Neutrophil (primary cell): ENCODE measurements around the gene PPCDC.
A peak's percentile ranks its signal among the peaks of the same experiment; 100 is the strongest.

Source experiments
- H3K27ac ChIP-seq: fragments of 200-600 bp; sonication (generic); 2 replicates; pipeline ENCODE4 v1.5.1; 2016; ENCODE audit warnings: mild to moderate bottlenecking, moderate library complexity
- H3K27me3 ChIP-seq: fragments of 200-600 bp; sonication (generic); 2 replicates; pipeline ENCODE4 v1.6.0; 2016; ENCODE audit warnings: mild to moderate bottlenecking
- H3K36me3 ChIP-seq: fragments of 200-600 bp; sonication (generic); 2 replicates; pipeline ENCODE4 v1.5.1; 2017
- H3K4me1 ChIP-seq, 2 experiments: fragments of 200-600 bp in 1 of 2; sonication (generic) in 1 of 2; 1 replicate in 1 of 2; 2 replicates in 1 of 2; pipeline versions ENCODE4 v1.5.1 to v1.6.1; 2013 to 2016; ENCODE audit warnings: low read depth in 1 of 2, low read length in 1 of 2, mild to moderate bottlenecking in 1 of 2, moderate library complexity in 1 of 2; ENCODE audit not compliant: control insufficient read depth in 1 of 2, insufficient read depth in 1 of 2
- H3K4me3 ChIP-seq, 2 experiments: fragments of 200-600 bp in 1 of 2; sonication (generic) in 1 of 2; 1 replicate in 1 of 2; 2 replicates in 1 of 2; pipeline ENCODE4 v1.5.1; 2013 to 2016; ENCODE audit warnings: low read depth in 1 of 2, low read length in 1 of 2, mild to moderate bottlenecking in 1 of 2, moderate library complexity in 1 of 2
- H3K9me3 ChIP-seq: fragments of 200-600 bp; sonication (generic); 2 replicates; pipeline ENCODE4 v1.5.1; 2016
- TF ChIP-seq, protein P1 (sequence below): fragments of 200-600 bp; sonication (generic); IDR thresholded peaks from 2 replicates; pipeline ENCODE4 v1.5.1; 2016; ENCODE audit warnings: antibody characterized with exemption

Gene PPCDC

DNA sequence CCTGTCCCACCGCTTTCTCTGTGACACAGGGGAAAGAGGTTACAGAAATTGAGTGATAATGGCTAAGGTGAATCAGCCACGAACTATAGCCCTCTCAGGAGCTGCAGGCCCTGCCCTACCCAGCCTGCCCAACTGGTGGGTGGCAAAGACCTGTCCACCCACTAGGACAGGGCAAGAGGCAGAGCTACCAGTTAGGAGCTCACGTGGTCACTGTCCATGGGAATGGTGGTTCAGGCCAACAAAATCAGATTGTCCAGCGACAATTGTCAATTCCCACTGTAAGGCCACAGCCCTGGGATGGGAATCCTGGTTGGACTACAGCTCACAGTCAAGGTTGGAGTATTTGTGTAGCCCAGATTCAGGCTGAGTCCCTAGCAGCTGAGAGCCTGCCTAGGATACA lies 75.0 kb downstream of the PPCDC start:
- H3K27ac ChIP-seq: peak overlapping the region; percentile 60
- H3K27me3 ChIP-seq: no peaks in the 10 kb centered on the region
- H3K4me1 ChIP-seq: peaks cover 6 to 8% of the 10 kb centered on the region in 2 experiments
- TF ChIP-seq, protein P1, sequence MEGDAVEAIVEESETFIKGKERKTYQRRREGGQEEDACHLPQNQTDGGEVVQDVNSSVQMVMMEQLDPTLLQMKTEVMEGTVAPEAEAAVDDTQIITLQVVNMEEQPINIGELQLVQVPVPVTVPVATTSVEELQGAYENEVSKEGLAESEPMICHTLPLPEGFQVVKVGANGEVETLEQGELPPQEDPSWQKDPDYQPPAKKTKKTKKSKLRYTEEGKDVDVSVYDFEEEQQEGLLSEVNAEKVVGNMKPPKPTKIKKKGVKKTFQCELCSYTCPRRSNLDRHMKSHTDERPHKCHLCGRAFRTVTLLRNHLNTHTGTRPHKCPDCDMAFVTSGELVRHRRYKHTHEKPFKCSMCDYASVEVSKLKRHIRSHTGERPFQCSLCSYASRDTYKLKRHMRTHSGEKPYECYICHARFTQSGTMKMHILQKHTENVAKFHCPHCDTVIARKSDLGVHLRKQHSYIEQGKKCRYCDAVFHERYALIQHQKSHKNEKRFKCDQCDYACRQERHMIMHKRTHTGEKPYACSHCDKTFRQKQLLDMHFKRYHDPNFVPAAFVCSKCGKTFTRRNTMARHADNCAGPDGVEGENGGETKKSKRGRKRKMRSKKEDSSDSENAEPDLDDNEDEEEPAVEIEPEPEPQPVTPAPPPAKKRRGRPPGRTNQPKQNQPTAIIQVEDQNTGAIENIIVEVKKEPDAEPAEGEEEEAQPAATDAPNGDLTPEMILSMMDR: no peak
- H3K36me3 ChIP-seq: no peaks in the 10 kb centered on the region
- no peaks in the 10 kb centered on the region for H3K9me3 ChIP-seq
- no peak overlapping the region for H3K4me3 ChIP-seq
